MCF 10A (cell line): ENCODE data around the gene LIPN. TPM values are rescaled to one million over a fixed set of nuclear protein-coding genes. Genes with fewer than 3 reads are reported as not detected.

Experiments used
- BruUV-seq: library from RNA; stranded (reverse); fragments of 400-500 nt; replicated peaks from 2 replicates; lab custom pipeline; 2021; lab: Mats Ljungman, UMichigan
- CTCF ChIA-PET: fragments of 300-600 bp; sonication (Branson Sonifier 250); formaldehyde crosslinking; extraction: SDS; loops from one replicate; lab custom pipeline; 2021; ENCODE audit warnings: antibody characterized with exemption, inconsistent platforms; lab: Yijun Ruan, JAX
- POLR2A ChIA-PET: fragments of 300-600, 350-650 bp; sonication (Branson Sonifier 250); formaldehyde crosslinking; extraction: SDS; loops from one replicate; lab custom pipeline; 2020; ENCODE audit warnings: antibody characterized with exemption, inconsistent platforms; lab: Yijun Ruan, JAX
- DNase-seq: peaks from one replicate; pipeline ENCODE4 v3.0.0-alpha.2; 2018; ENCODE audit not compliant: unreplicated experiment
- H3K27ac Mint-ChIP-seq: one replicate; pipeline ENCODE4 v1.8.0; 2022; ENCODE audit warnings: mild to moderate bottlenecking, low read depth, mixed read lengths; ENCODE audit not compliant: unreplicated experiment
- H3K27me3 Mint-ChIP-seq: one replicate; pipeline ENCODE4 v1.8.0; 2022; ENCODE audit warnings: mixed read lengths; ENCODE audit not compliant: insufficient read depth, unreplicated experiment
- H3K36me3 Mint-ChIP-seq: one replicate; pipeline ENCODE4 v1.8.0; 2022; ENCODE audit warnings: mild to moderate bottlenecking, moderate library complexity, mixed read lengths; ENCODE audit not compliant: insufficient read depth, unreplicated experiment
- H3K4me1 Mint-ChIP-seq: one replicate; pipeline ENCODE4 v1.8.0; 2022; ENCODE audit warnings: mixed read lengths; ENCODE audit not compliant: insufficient read depth, unreplicated experiment
- H3K4me3 Mint-ChIP-seq: one replicate; pipeline ENCODE4 v1.8.0; 2022; ENCODE audit warnings: mild to moderate bottlenecking, moderate library complexity, mixed read lengths; ENCODE audit not compliant: unreplicated experiment
- H3K9me3 Mint-ChIP-seq: one replicate; pipeline ENCODE4 v1.8.0; 2022; ENCODE audit warnings: mixed read lengths; ENCODE audit not compliant: unreplicated experiment
- CTCF ChIP-seq: fragments of 200-600 bp; IDR thresholded peaks from one replicate; pipeline ENCODE4 v1.8.0; 2022; ENCODE audit warnings: antibody characterized with exemption, mild to moderate bottlenecking; ENCODE audit not compliant: unreplicated experiment
- intact Hi-C: fragments of 100-400 bp; cut with micrococcal nuclease; formaldehyde crosslinking; loops from 2 replicates; pipeline ENCODE4 v1.14.1; 2022
- total RNA-seq: library from RNA; stranded (reverse); gene quantifications from 2 replicates; pipeline ENCODE4 v1.2.3, GENCODE V29; 2022

The LIPN gene
- total RNA-seq, 1 experiment from 2014 or later, result not detected

- CTCF ChIA-PET, result interaction anchor here (0.5 to 1.4 kb wide), 8 partner anchors 17 to 1125 kb away, joined by 3 to 5 read pairs (median 4); no protein-coding TSS in a partner anchor
- no peaks in the 10 kb centered on the region for H3K27me3 Mint-ChIP-seq
- intact Hi-C loops, result no loop called here
- no peaks in the 10 kb centered on the region for H3K36me3 Mint-ChIP-seq
- POLR2A ChIA-PET, result interaction anchor here (0.7 to 1.3 kb wide), 2 partner anchors 19 to 31 kb away, joined by 3 read pairs; no protein-coding TSS in a partner anchor
- BruUV-seq, result no TSS peak
- H3K27ac Mint-ChIP-seq, result no peak overlapping the region
- peak; percentile 18 for TF ChIP-seq CTCF
- no peaks in the 10 kb centered on the region for H3K4me1 Mint-ChIP-seq
- peak; percentile 1 for DNase-seq
- no peaks in the 10 kb centered on the region for H3K9me3 Mint-ChIP-seq
- H3K4me3 Mint-ChIP-seq, result no peak overlapping the region
Observed at GRCh38 chr10:88728107-88728763, 31.6 kb upstream of the LIPN start.

GRCh38 chr10:88730864-88731263 is 29.0 kb upstream of the LIPN start:
- H3K36me3 Mint-ChIP-seq, result no peaks in the 10 kb centered on the region
- CTCF ChIA-PET, result interaction anchor here (0.9 kb wide), 1 partner anchor 61 kb away, joined by 4 read pairs; no protein-coding TSS in a partner anchor
- no peak for DNase-seq
- intact Hi-C loops, result loop anchor here (10.0 kb wide), 1 partner anchor 64 kb away; no protein-coding TSS in a partner anchor
- H3K27ac Mint-ChIP-seq, result no peak overlapping the region
- no TSS peak for BruUV-seq
- no peaks in the 10 kb centered on the region for H3K4me1 Mint-ChIP-seq
- H3K4me3 Mint-ChIP-seq, result no peak overlapping the region
- POLR2A ChIA-PET, result interaction anchor here (1.2 to 1.5 kb wide), 2 partner anchors 12 to 16 kb away, joined by 4 to 5 read pairs; no protein-coding TSS in a partner anchor
- H3K27me3 Mint-ChIP-seq, result no peaks in the 10 kb centered on the region
- H3K9me3 Mint-ChIP-seq, result no peaks in the 10 kb centered on the region
- TF ChIP-seq CTCF, result no peak

GRCh38 chr10:88731296-88731695 is 28.5 kb upstream of the LIPN start:
- POLR2A ChIA-PET, result interaction anchor here (1.2 to 1.5 kb wide), 2 partner anchors 11 to 16 kb away, joined by 4 to 5 read pairs; no protein-coding TSS in a partner anchor
- no peaks in the 10 kb centered on the region for H3K27me3 Mint-ChIP-seq
- no peaks in the 10 kb centered on the region for H3K9me3 Mint-ChIP-seq
- H3K4me1 Mint-ChIP-seq, result no peaks in the 10 kb centered on the region
- no peak overlapping the region for H3K27ac Mint-ChIP-seq
- CTCF ChIA-PET, result interaction anchor here (0.7 to 0.9 kb wide), 2 partner anchors 33 to 60 kb away, joined by 3 to 4 read pairs; no protein-coding TSS in a partner anchor
- no peak for TF ChIP-seq CTCF
- H3K36me3 Mint-ChIP-seq, result no peaks in the 10 kb centered on the region
- no peak overlapping the region for H3K4me3 Mint-ChIP-seq
- intact Hi-C loops, result loop anchor here (10.0 kb wide), 1 partner anchor 64 kb away; no protein-coding TSS in a partner anchor
- DNase-seq, result peak; percentile 9
- BruUV-seq, result no TSS peak

- no peaks in the 10 kb centered on the region for H3K27me3 Mint-ChIP-seq
- no TSS peak for BruUV-seq
- DNase-seq, result no peak
- intact Hi-C loops, result loop anchor here (10.0 kb wide), 1 partner anchor 62 kb away; no protein-coding TSS in a partner anchor
- no peak overlapping the region for H3K27ac Mint-ChIP-seq
- no peaks in the 10 kb centered on the region for H3K9me3 Mint-ChIP-seq
- CTCF ChIA-PET, result interaction anchor here (0.7 kb wide), 1 partner anchor 29 kb away, joined by 3 read pairs; no protein-coding TSS in a partner anchor
- no peak overlapping the region for H3K4me3 Mint-ChIP-seq
- TF ChIP-seq CTCF, result no peak
- H3K36me3 Mint-ChIP-seq, result no peaks in the 10 kb centered on the region
- no peaks in the 10 kb centered on the region for H3K4me1 Mint-ChIP-seq
- POLR2A ChIA-PET, result no interaction called here
Observed at GRCh38 chr10:88733215-88733614, 26.6 kb upstream of the LIPN start.
